ENCODE data around the gene HLA-DOA. TPM values are rescaled to one million over a fixed set of nuclear protein-coding genes. Genes with fewer than 3 reads are reported as not detected.
A peak's percentile ranks its signal among the peaks of the same experiment; 100 is the strongest.

The HLA-DOA gene
- 9.7 TPM for total RNA-seq

DNA sequence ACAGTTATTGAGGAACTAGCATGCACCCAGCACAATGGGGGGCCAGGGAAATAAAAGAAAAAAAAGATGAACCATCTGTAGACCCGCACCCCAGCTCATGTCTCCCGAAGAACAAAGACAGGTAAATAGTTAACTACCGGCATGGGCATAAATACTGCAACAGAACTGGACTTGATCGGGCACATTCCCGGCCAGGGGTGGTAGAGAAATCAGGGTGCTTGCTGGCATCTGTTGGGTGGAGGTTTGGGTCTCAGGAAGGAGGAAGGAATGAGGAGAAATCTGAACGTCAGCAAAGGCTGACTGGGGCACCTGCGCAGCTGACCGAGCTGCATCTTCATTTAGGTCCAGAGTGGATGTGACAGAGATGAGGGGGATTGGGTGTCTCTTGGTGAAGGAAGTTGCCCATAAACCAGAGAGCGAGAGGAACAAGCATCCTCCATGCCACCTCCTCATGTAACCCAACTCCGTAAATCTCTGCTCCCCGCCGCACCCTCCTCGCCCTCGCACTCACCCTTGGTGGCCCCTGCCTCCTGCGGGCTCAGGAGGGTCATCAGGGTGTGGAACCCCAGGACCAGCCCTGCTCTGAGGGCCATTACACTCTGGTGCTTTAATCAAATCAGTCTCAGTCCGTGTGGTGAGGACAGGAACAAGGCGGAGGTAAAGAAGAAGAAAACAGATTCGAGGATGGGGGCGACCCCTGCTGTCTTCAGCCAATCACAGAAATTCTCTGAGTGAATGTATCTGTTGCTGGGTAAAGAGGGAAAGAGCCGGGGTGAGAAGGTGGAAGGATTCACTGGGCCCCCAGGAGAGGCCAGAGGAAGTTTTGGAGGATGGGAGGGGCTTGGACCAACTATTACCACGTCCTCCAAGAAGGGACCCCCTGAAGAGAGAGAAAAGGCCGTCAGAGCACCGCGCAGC, at the start of gene HLA-DOA:
Gene HLA-DOA, minus strand, starts transcription at position 648 of the 918 bp plus-strand sequence.
- ATAC-seq: peak; percentile 68
- DNase-seq (ENCODE audit: low spot score): no peak
- intact Hi-C loops (cut with DNase I): no loop called here

DNA sequence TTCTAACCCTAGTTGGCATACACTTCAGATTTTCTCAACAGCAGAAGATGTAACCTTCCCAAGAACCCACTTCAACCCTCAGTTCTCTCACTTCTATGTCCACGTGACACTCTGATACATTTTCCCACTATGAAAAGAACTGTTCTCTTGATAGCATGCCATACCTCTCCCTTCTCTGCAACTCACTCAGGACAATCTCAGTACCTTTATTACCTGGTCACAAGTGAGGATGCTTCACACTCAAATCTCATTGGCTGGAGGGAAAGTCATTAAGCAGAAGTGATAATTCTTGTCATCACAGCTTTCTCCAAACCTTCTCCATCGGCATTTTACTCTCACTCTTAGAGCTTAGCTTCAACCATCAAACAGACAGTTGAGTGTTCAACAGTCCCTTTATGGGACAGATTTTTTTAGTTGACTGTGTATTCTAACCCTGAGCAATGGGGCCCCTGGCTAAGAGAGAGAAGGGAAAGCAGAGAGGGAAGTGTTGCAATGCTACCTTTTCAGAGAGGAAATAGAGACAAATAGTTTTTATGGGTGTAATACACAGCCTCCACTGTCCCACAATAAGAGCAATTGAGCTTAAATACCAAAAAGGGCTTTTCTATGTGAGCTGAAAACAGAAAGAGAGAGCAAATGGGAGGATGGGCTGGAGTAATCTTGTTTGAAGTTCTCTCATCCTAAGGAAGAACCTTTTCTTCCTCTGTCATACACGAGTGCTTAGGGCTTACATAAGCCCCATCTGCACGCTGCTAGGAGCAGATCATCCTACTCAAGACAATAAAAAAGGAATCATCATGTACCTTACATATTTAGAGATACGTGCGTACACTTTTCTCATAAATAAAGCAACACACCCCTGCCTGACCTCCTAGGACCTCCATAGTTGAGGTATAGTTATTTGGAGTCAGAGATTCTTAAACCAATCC, 48.1 kb upstream of the HLA-DOA start:
- DNase-seq (ENCODE audit: low spot score) (no peak), ATAC-seq (no peak)
- intact Hi-C loops (cut with DNase I): no loop called here

DNA sequence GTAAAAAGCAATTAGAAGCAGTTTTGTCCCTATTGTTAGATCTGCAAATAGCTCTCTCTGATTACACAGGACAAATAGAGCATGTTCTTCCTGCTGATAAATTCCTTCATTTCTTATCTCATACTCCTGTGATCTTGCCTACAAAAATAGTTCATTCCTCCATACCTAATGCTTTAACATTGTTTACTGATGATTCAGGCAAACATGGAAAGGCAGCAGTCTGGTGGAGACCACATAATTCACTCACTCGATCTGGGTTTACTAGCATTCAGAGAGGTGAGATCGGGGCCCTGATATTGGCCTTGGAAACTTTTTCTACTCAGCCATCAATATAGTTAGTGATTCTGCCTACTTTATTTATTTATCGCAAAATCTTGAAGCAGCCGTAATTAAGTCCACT, 43.8 kb upstream of the HLA-DOA start:
- intact Hi-C loops (cut with DNase I): no loop called here
- no peak for DNase-seq (ENCODE audit: low spot score)
- no peak for ATAC-seq

DNA sequence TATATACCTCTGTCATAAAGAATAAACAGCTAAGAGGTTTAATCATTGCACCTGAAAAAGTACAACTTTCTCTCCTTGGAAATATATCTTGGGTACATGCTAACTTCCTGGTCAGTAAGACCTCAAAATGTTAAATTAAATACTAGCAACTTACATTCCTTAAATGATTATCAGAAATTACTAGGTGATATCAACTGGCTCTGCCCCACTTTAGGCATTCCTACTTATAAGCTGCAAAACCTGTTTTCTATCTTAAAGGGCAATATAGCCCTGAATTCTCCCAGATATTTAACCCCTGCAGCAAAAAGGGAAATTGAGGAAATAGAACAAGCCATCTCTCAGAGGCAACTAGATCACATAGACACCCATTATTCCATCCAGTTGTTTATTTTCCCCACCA, 43.2 kb upstream of the HLA-DOA start:
- intact Hi-C loops (cut with DNase I): no loop called here
- DNase-seq (ENCODE audit: low spot score) (no peak), ATAC-seq (no peak)

DNA sequence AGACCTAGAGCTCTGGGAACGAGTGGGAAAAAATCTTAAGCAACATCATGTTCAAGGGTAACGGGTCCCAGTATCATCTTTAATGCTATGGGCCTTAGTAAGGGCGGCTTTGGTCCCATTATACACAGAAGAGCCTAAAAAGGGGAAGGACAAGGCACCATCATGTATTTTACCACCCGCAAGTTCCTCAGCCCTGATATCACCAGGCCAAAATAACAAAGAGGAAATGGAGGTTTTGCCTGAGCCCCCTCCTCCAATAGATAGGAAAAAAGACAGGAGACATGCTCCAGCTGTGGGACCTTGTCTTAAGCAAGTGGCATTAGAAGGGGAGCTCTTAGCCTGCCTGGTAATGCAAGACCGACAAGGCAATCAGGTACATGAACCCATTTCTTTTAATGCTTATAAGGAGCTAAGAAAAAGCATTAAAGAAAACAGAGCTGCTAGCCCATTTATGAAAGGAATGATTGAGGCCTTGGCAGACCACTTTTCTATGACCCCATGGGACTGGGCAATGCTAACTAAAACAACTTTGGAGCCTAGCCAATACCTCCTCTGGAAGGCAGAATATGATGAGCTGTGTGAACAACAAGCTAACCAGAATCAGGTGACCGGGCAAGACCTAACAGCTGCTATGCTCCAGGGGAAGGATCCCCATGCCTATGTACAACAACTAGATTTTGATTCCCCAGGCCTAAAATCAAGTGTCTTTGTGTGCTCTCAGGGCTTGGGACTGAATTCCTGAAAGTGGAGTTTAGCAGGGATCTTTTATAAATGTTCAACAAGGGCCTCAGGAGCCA, 40.8 kb upstream of the HLA-DOA start:
- ATAC-seq: no peak
- no peak for DNase-seq (ENCODE audit: low spot score)
- intact Hi-C loops (cut with DNase I): no loop called here

DNA sequence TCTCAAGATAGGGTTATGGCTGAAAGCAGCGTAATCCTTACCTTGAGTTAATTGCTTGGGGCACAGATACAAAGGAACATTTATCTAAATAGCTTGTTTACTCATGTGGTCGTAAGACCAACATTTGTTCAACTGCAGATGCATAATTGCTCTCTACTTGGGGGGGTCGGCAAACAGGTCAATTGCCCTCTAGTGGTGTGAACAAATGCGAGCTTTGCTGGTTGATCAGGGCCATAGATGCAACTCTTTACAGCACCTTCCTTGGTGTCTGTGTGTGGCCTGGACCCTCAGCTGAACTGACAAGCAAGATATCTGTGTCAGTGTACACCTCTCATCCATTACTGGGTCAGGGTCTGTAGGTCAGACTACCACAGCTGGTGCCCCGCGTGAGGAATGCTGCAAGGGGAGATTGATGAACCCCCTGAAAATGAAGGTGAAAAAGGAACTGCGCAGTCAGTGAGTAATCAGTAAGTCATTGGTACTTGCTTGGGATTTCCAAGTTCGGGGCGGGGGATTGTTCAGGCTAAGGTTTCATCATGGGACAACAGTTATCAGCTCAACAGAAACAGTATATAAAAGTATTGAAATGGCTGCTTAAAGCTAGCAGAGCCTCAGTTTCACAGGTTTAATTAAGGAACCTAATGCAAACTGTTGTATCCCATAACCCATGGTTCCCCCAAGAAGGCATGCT, 40.1 kb upstream of the HLA-DOA start:
- intact Hi-C loops (cut with DNase I): no loop called here
- ATAC-seq (no peak), DNase-seq (ENCODE audit: low spot score) (no peak)

DNA sequence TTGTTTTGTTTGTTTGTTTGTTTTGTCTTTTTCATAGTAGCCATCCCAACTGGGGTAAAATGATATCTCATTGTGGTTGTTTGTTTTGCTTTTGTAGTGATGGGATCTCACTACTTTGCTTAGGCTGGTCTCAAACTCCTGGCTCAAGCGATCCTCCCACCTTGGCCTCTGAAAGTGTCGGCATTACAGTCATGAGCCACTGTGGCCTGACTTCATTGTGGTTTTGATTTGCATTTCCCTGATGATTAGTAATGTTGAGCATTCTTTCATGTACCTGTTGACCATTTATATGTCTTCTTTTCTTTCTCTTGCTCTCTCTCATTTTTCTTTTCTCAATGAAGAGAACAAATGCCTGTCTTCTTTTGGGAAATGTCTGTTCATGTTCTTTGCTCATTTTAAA, 30.8 kb upstream of the HLA-DOA start:
- intact Hi-C loops (cut with DNase I): no loop called here
- ATAC-seq (no peak), DNase-seq (ENCODE audit: low spot score) (no peak)

DNA sequence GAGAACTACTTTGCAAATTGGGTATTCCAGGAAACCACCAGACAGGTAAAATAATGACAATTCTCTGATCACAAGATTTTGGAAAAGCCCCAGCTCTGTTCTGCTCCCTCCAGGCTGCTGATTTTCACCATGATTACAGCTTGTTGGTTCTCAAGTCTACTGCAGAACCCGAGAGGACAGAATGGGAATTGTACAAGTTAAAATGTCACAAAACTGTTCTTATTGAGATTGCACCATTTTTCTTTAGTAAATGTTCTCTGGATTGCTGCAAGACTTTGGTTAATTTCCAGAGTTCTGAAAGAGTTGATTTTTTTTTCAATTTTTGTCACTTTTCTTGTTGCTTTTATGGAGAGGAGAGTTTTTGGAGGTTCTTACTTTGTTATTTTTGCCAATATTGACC, 27.1 kb upstream of the HLA-DOA start:
- intact Hi-C loops (cut with DNase I): no loop called here
- ATAC-seq (no peak), DNase-seq (ENCODE audit: low spot score) (no peak)

DNA sequence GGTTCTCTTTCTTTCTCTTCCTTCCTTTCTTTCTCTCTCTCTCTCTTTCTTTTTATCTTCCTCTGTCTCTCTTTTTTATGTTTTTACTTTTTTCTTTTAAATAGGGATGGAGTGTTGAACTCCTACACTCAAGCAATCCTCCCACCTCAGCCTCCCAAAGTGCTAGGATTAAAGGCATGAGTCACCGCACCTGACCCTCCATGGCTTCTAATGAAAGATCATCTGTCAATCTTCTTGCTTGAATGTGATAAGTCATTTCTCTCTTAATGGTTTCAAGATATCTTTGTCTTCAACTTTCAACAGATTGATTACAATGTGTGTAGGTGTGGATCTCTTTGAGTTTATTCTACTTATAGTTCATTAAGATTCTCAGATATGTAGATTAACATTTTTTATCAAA, 25.2 kb upstream of the HLA-DOA start:
- intact Hi-C loops (cut with DNase I): no loop called here
- ATAC-seq (no peak), DNase-seq (ENCODE audit: low spot score) (no peak)

DNA sequence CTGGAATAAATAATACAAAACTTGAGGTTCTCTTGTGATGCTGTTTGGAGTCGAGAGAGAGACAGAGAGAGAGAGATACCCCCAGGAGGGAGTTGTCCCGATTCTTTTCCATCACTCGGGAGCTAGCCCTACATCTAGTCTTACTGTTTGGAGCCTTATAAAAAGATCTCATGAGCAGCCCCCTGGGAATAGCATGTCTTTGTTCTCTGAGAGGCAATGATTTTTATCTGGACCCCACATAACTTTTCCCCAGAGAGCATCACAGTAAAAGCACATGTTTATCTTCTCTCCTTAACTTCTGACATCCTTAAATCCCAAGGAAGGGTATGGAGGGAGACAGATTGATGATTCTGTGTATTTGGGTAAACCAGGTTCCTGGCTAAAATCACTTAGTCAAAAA, 20.9 kb upstream of the HLA-DOA start:
- intact Hi-C loops (cut with DNase I): no loop called here
- no peak for DNase-seq (ENCODE audit: low spot score)

DNA sequence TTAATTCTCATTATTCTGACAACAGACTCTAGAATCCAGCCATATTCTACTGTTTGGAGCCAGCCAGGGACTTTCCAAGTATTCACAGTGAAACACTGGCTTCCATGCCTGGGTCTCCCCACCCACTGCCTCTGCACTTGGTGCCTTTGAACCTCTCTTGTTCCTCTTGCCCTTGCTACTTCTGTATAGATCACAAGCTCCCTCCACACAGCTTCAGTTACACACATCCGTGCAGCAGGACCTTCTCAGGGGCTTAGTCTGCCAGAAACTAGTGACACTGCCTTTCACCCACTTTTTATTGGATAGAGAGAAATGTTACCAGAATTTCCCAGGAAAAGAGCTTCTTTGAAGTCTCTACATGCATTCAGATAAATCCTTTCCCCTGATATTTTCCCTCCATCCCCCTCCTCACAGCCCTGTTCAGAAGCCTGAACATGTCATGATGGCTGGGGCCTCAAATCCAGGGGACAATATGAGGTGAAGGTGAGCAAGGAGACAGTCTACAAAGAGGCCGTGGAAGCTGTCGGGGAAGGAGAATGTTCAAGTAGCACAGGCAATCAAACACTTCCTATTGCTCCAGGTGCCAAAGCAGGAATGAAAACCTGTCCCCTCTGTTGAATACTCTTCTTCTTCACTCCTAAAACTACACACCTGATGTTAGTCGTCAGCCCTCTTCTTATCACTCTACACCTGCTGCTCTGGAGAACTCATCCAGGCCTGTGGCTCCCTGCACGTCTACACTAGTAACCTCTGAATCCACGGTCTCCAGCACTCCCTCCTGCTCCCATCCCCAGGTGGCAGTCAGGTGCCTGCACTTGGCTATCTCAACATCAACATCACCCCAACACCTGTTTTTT, 20.2 kb upstream of the HLA-DOA start:
- ATAC-seq (peak; percentile 93), DNase-seq (ENCODE audit: low spot score) (no peak)
- intact Hi-C loops (cut with DNase I): no loop called here

More for the DNA sequence above, 20.9 kb upstream of the HLA-DOA start:
- no peak for ATAC-seq

DNA sequence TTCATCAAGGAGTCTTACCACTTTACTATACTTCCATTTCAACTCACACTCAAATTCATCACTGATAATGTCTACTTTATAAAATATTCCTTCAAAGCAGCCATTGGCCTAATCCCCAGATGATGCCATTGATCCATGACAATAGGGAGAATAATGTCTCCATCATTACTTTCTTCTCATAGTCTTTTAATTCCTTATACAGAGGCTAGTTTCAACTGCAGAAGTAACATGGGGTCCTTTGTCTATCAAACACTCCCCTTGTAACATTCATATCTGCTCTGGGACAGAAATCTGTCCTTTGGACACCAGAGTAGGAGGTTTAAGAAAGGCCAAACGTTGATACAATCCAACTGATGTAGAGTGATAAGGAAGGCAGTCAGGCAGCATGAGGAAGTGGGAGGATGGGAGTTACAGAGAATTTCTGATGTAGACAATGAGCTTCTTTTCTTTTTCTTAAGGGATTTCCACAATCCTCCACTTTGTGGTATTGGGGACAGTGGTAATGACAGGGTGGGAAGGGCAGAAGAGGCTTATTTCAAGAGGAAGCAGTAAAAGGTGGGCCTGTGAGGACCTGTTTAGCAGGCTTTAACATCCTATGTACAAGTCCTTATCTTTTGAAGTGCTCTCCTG, 18.9 kb upstream of the HLA-DOA start:
- no peak for DNase-seq (ENCODE audit: low spot score)
- intact Hi-C loops (cut with DNase I): no loop called here
- ATAC-seq: no peak

DNA sequence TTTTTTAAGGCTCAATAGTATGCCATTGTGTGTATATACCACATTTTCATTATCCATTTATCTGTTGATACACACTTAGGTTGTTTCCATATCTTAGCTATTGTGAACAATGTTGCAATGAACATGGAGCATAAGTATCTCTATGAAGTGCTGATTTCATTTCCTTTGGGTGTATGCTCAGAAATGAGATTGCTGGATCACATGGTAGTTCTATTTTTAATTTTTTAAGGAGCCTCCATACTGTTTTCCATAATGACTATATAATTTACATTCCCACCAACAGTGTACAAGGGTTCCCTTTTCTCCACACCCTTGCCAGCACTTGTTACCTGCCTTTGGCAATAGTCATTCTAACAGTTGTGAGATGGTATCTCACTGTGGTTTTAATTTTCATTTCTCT, 15.1 kb upstream of the HLA-DOA start:
- ATAC-seq (no peak), DNase-seq (ENCODE audit: low spot score) (no peak)
- intact Hi-C loops (cut with DNase I): no loop called here

DNA sequence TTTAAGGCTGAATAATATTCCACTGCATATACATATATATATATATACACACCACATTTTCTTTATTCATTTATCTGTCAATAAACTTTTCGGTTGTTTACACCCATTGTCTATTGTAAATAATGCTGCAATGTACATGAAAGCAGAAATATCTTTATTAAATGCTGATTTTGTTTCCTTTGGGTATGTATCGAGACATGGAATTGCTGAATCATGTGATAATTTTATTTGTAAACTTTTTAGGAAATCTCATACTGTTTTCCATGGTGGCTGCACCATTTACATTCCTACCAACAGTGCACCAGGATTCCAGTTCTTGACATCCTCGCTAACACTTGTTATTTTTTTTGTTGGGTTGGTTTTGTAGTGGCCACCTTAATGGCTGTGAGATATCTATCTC, 14.1 kb upstream of the HLA-DOA start:
- DNase-seq (ENCODE audit: low spot score) (no peak), ATAC-seq (no peak)
- intact Hi-C loops (cut with DNase I): no loop called here

DNA sequence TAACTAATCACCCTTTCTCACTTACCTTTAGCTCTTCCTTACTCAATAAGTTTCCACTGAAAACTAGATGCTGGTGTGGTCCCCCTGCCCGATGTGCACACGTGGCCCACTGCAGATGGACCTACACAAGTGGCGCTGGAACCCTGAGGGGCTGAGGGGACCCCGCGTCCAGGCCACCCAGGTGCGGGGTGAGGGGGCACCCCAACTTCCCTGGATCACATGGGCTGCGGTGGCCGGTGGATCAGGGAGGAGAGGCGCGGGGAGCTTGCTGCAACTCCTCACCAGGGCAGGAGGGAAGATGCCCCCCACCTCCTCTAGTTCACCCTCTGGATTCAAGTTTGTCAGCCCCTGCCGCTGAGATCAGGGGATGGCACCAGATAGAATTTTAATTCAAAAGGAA, 12.5 kb upstream of the HLA-DOA start:
- intact Hi-C loops (cut with DNase I): no loop called here
- ATAC-seq (no peak), DNase-seq (ENCODE audit: low spot score) (no peak)

DNA sequence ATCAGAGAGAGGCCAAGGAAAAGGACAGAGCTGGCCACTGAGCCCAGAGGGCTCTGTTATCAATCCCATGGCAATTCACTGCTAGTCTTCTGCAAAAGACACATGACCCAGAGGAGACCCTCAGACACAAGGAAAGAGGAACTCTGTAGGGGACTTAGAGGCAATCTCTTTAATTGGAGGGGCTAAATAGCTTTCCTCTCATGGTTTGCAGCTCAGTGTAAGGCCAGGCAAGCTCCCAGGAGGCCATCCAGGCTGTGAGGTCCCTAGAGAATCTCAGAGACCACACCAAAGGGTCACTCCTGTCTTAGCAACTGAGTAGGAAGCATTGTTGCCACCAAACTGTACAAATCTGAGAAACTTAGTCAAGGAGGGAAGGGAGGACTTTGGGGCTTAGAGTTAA, 10.0 kb upstream of the HLA-DOA start:
- intact Hi-C loops (cut with DNase I): loop anchor here (10.0 kb wide), 1 partner anchor 225 kb away; no protein-coding TSS in a partner anchor
- ATAC-seq (peak; percentile 25), DNase-seq (ENCODE audit: low spot score) (no peak)

DNA sequence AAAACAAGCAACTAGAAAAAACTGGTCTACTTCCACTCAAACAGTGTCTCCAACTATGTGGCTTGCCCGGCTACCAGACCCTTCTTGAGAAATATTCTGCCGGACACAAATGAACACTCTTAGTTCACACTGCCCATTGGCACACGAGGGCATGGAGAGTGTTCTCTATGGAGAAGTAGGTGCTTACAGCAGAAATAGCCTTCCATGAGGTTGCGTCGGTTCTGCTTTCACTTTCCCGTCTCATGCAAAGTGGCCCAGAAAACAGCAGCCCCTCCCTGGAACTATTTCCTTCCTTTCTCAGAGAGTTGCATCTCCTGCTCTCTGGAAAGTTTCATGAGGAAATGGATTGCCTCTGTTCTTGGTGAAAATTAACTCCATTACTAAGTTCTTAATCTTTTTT, 9.5 kb upstream of the HLA-DOA start:
- DNase-seq (ENCODE audit: low spot score) (peak; percentile 76), ATAC-seq (peak; percentile 89)
- intact Hi-C loops (cut with DNase I): loop anchor here (10.0 kb wide), 1 partner anchor 226 kb away; no protein-coding TSS in a partner anchor

Data from sciatic nerve (tissue), 2 donors.